H1 (cell line): ENCODE measurements around the gene MTTP. TPM values are rescaled to one million over a fixed set of nuclear protein-coding genes. Genes with fewer than 3 reads are reported as not detected.

Experiments used
- CTCF ChIA-PET: fragments of 300-600 bp; sonication (Branson Sonifier 250); formaldehyde crosslinking; loops from one replicate; lab custom pipeline; 2021; ENCODE audit not compliant: partially characterized antibody; lab: Charles Lee
- POLR2A ChIA-PET: fragments of 300-600 bp; sonication (Branson Sonifier 250); formaldehyde crosslinking; loops from one replicate; lab custom pipeline; 2021; ENCODE audit warnings: inconsistent platforms; ENCODE audit not compliant: partially characterized antibody; lab: Charles Lee
- DNase-seq, 2 experiments: peaks; one replicate each; pipeline versions ENCODE4 v3.0.0 to v3.0.0-alpha.2; 2010 to 2022; ENCODE audit warnings: low spot score in 2 of 2, low read depth in 1 of 2, mixed read lengths in 1 of 2
- FAIRE-seq: peaks from 2 replicates; lab custom pipeline; 2011; peaks lifted over from hg19 to GRCh38; lab: Jason Lieb, UNC
- H2AFZ ChIP-seq: 2 replicates; pipeline ENCODE4 v1.8.1; 2012; ENCODE audit warnings: low read length, inconsistent platforms
- H2AK5ac ChIP-seq: 2 replicates; pipeline ENCODE4 v1.6.1; 2013; ENCODE audit warnings: low read depth, low read length
- H2BK120ac ChIP-seq: replicated peaks from 2 replicates; pipeline ENCODE3; 2013; ENCODE audit warnings: low read depth, low read length, inconsistent platforms
- H2BK12ac ChIP-seq: 2 replicates; pipeline ENCODE4 v1.6.1; 2013; ENCODE audit warnings: low read depth, low read length
- H2BK15ac ChIP-seq: 2 replicates; pipeline ENCODE4 v1.6.1; 2013; ENCODE audit warnings: low read length
- H2BK20ac ChIP-seq: 2 replicates; pipeline ENCODE4 v1.6.1; 2013; ENCODE audit warnings: low read length
- H2BK5ac ChIP-seq: 2 replicates; pipeline ENCODE4 v1.6.1; 2013; ENCODE audit warnings: low read depth, low read length
- H3K14ac ChIP-seq: 2 replicates; pipeline ENCODE4 v1.6.1; 2013; ENCODE audit warnings: inconsistent platforms; ENCODE audit not compliant: insufficient read length
- H3K18ac ChIP-seq: 2 replicates; pipeline ENCODE4 v1.6.1; 2013; ENCODE audit warnings: low read length; ENCODE audit errors: extremely low read depth
- H3K23ac ChIP-seq: 2 replicates; pipeline ENCODE4 v1.6.1; 2013; ENCODE audit warnings: inconsistent platforms; ENCODE audit not compliant: insufficient read length
- H3K23me2 ChIP-seq: 2 replicates; pipeline ENCODE4 v1.6.1; 2013; ENCODE audit warnings: low read depth, low read length
- H3K27ac ChIP-seq: 2 replicates; pipeline ENCODE4 v1.6.1; 2011; ENCODE audit warnings: low read depth, low read length, inconsistent platforms
- H3K27me3 ChIP-seq, 4 experiments: replicated peaks in 1 of 4; 1 replicate in 1 of 4; 2 replicates in 3 of 4; pipeline versions ENCODE4 v1.6.1 to v1.8.1; 2011 to 2013; ENCODE audit warnings: low read length in 3 of 4, mild to moderate bottlenecking in 3 of 4, inconsistent platforms in 2 of 4, mixed read lengths in 2 of 4, moderate library complexity in 1 of 4; ENCODE audit not compliant: control insufficient read depth in 3 of 4, insufficient read depth in 3 of 4; ENCODE audit errors: extremely low read depth in 1 of 4
- H3K36me3 ChIP-seq, 4 experiments: 2 replicates each; pipeline versions ENCODE4 v1.6.1 to v1.8.1; 2011 to 2013; ENCODE audit warnings: mild to moderate bottlenecking in 4 of 4, low read length in 3 of 4, moderate library complexity in 2 of 4, control low read depth in 1 of 4, inconsistent platforms in 1 of 4; ENCODE audit not compliant: insufficient read depth in 4 of 4, control insufficient read depth in 2 of 4
- H3K4ac ChIP-seq: replicated peaks from 2 replicates; pipeline ENCODE3; 2013; ENCODE audit warnings: low read length, low read depth, mixed read lengths, inconsistent platforms; ENCODE audit not compliant: insufficient read length
- H3K4me1 ChIP-seq, 4 experiments: replicated peaks in 1 of 4; 1 replicate in 1 of 4; 2 replicates in 3 of 4; pipeline versions ENCODE4 v1.6.1 to v1.8.1; 2011 to 2013; ENCODE audit warnings: low read length in 3 of 4, inconsistent platforms in 2 of 4, mixed read lengths in 1 of 4; ENCODE audit not compliant: insufficient read depth in 4 of 4, control insufficient read depth in 3 of 4
- H3K4me2 ChIP-seq, 2 experiments: 2 replicates each; pipeline versions ENCODE4 v1.6.1 to v1.8.1; 2011 to 2013; ENCODE audit warnings: low read depth in 2 of 2, low read length in 2 of 2, control low read depth in 1 of 2, inconsistent platforms in 1 of 2, mild to moderate bottlenecking in 1 of 2; ENCODE audit not compliant: insufficient read depth in 1 of 2
- H3K4me3 ChIP-seq, 4 experiments: fragments of 200-600, 300-600 bp in 1 of 4; sonication (generic), shearing (Covaris generic), sonication (Bioruptor Twin) in 1 of 4; 2 replicates each; pipeline versions ENCODE4 v1.5.1 to v1.8.1; 2011 to 2016; ENCODE audit warnings: low read length in 4 of 4, low read depth in 3 of 4, control low read depth in 2 of 4, inconsistent platforms in 2 of 4, mild to moderate bottlenecking in 2 of 4, mixed read lengths in 1 of 4, moderate library complexity in 1 of 4; ENCODE audit not compliant: insufficient read depth in 2 of 4; ENCODE audit errors: extremely low read depth in 1 of 4
- H3K56ac ChIP-seq: replicated peaks from 2 replicates; pipeline ENCODE3; 2013; ENCODE audit warnings: low read depth, mild to moderate bottlenecking, mixed read lengths, low read length, inconsistent platforms; ENCODE audit not compliant: insufficient read length
- H3K79me1 ChIP-seq: 2 replicates; pipeline ENCODE4 v1.6.1; 2013; ENCODE audit warnings: low read depth, low read length, control low read depth
- H3K79me2 ChIP-seq, 2 experiments: 2 replicates each; pipeline versions ENCODE4 v1.6.1 to v1.8.1; 2012 to 2013; ENCODE audit warnings: low read length in 2 of 2, mild to moderate bottlenecking in 2 of 2, inconsistent platforms in 1 of 2; ENCODE audit not compliant: insufficient read depth in 2 of 2, control insufficient read depth in 1 of 2
- H3K9ac ChIP-seq, 4 experiments: replicated peaks in 1 of 4; 1 replicate in 1 of 4; 2 replicates in 3 of 4; pipeline versions ENCODE4 v1.6.1 to v1.8.1; 2011 to 2013; ENCODE audit warnings: low read depth in 3 of 4, low read length in 3 of 4, control low read depth in 2 of 4, mild to moderate bottlenecking in 2 of 4, moderate library complexity in 2 of 4, inconsistent platforms in 1 of 4; ENCODE audit errors: extremely low read depth in 1 of 4
- H3K9me3 ChIP-seq, 2 experiments: 2 replicates each; pipeline versions ENCODE4 v1.6.1 to v1.8.1; 2012 to 2013; ENCODE audit warnings: mild to moderate bottlenecking in 2 of 2, moderate library complexity in 2 of 2, control low read depth in 1 of 2, inconsistent platforms in 1 of 2, low read depth in 1 of 2, low read length in 1 of 2, mixed read lengths in 1 of 2; ENCODE audit not compliant: insufficient read depth in 2 of 2
- H4K20me1 ChIP-seq, 2 experiments: replicated peaks in 1 of 2; 2 replicates each; pipeline versions ENCODE3 to v1.8.1; 2011 to 2013; ENCODE audit warnings: inconsistent platforms in 2 of 2, low read length in 2 of 2, mild to moderate bottlenecking in 1 of 2; ENCODE audit not compliant: insufficient read depth in 2 of 2, control insufficient read depth in 1 of 2
- H4K5ac ChIP-seq: 2 replicates; pipeline ENCODE4 v1.6.1; 2013; ENCODE audit warnings: low read length, low read depth, mixed read lengths, inconsistent platforms; ENCODE audit not compliant: insufficient read length
- H4K8ac ChIP-seq: 2 replicates; pipeline ENCODE4 v1.8.0; 2013; ENCODE audit warnings: mild to moderate bottlenecking, moderate library complexity, low read length, inconsistent platforms; ENCODE audit not compliant: insufficient read depth; ENCODE audit errors: extremely low read depth
- H4K91ac ChIP-seq: replicated peaks from 2 replicates; pipeline ENCODE3; 2013; ENCODE audit warnings: low read length, mixed read lengths, inconsistent platforms; ENCODE audit not compliant: insufficient read length
- ATF3 ChIP-seq: IDR thresholded peaks from 2 replicates; pipeline ENCODE4 v1.6.1; 2011; ENCODE audit warnings: low read depth, mild to moderate bottlenecking, low read length; ENCODE audit not compliant: insufficient read depth
- CHD1 ChIP-seq: IDR thresholded peaks from 2 replicates; pipeline ENCODE4 v1.6.1; 2012; ENCODE audit warnings: low read depth, low read length, improper control_type of control experiment
- CTBP2 ChIP-seq: IDR thresholded peaks from 2 replicates; pipeline ENCODE4 v1.7.0; 2011; ENCODE audit warnings: borderline replicate concordance, mild to moderate bottlenecking, moderate library complexity, mixed read lengths, low read length; ENCODE audit not compliant: insufficient read depth, insufficient read length
- EGR1 ChIP-seq: IDR thresholded peaks from 2 replicates; pipeline ENCODE4 v1.6.1; 2011; ENCODE audit warnings: low read depth, low read length, borderline replicate concordance
- HDAC2 ChIP-seq, 2 experiments: fragments of 300-600 bp in 1 of 2; sonication (generic) in 1 of 2; IDR thresholded peaks; 2 replicates each; pipeline ENCODE4 v1.6.1; 2011 to 2012; ENCODE audit warnings: low read depth in 2 of 2, low read length in 2 of 2, mild to moderate bottlenecking in 2 of 2, moderate library complexity in 2 of 2, borderline replicate concordance in 1 of 2, inconsistent platforms in 1 of 2
- HDAC6 ChIP-seq: IDR thresholded peaks from one replicate; pipeline ENCODE4 v1.7.1; 2012; ENCODE audit warnings: low read depth, mild to moderate bottlenecking, inconsistent platforms, low read length, moderate library complexity
- JUN ChIP-seq: IDR thresholded peaks from 2 replicates; pipeline ENCODE4 v1.6.1; 2011; ENCODE audit warnings: low read depth, mild to moderate bottlenecking, improper control_type of control experiment, low read length
- POLR2A ChIP-seq, 2 experiments: IDR thresholded peaks; 1 replicate in 1 of 2; 2 replicates in 1 of 2; pipeline ENCODE4 v1.6.1; 2011; ENCODE audit warnings: low read depth in 2 of 2, low read length in 2 of 2, mild to moderate bottlenecking in 2 of 2; ENCODE audit errors: control extremely low read depth in 1 of 2
- RAD21 ChIP-seq, 2 experiments: IDR thresholded peaks in 1 of 2; conservative IDR thresholded peaks in 1 of 2; 2 replicates each; pipeline ENCODE4 v1.6.1; 2011; ENCODE audit warnings: low read depth in 2 of 2, low read length in 2 of 2, improper control_type of control experiment in 1 of 2, inconsistent platforms in 1 of 2, mild to moderate bottlenecking in 1 of 2, moderate library complexity in 1 of 2
- RBBP5 ChIP-seq: IDR thresholded peaks from 2 replicates; pipeline ENCODE4 v1.7.1; 2012; ENCODE audit warnings: low read depth, mild to moderate bottlenecking, inconsistent platforms, low read length, moderate library complexity, borderline replicate concordance
- RNF2 ChIP-seq: fragments of 200-900, 300-1000 bp; sonication (generic); IDR thresholded peaks from 2 replicates; pipeline ENCODE4 v1.7.1; 2016; ENCODE audit warnings: borderline replicate concordance, low read depth, mild to moderate bottlenecking, antibody characterized with exemption, low read length; ENCODE audit not compliant: poor library complexity, severe bottlenecking; ENCODE audit errors: missing control alignments
- SUZ12 ChIP-seq: fragments of 200-600 bp; sonication (generic); IDR thresholded peaks from 2 replicates; pipeline ENCODE4 v1.6.1; 2012; ENCODE audit warnings: mild to moderate bottlenecking, inconsistent platforms, low read length, moderate library complexity, mixed read lengths
- YY1 ChIP-seq: IDR thresholded peaks from 2 replicates; pipeline ENCODE4 v1.6.1; 2011; ENCODE audit warnings: low read depth, mild to moderate bottlenecking, low read length
- ZNF274 ChIP-seq: IDR thresholded peaks from 2 replicates; pipeline ENCODE4 v1.7.0; 2012; ENCODE audit warnings: low read length, borderline replicate concordance; ENCODE audit errors: extremely low read depth
- polyA plus RNA-seq, 7 experiments: library from polyadenylated mRNA; depleted of rRNA in 3 of 7; stranded (reverse) in 5 of 7; unstranded in 2 of 7; fragments of >200 nt in 5 of 7; fragments of 200-250 nt in 2 of 7; gene quantifications; 1 replicate in 5 of 7; 2 replicates in 1 of 7; 4 replicates in 1 of 7; pipeline versions ENCODE4 v1.2.1 to v1.2.3, GENCODE V29; 2011 to 2013; ENCODE audit warnings: missing spikeins in 2 of 7, mixed read lengths in 2 of 7
- total RNA-seq: library from RNA; stranded (reverse); fragmentation: NEBNext Ultra II Directional; extraction: Animal tissue kit (Norgen Biotek cat#: 25700); gene quantifications from 2 replicates; pipeline ENCODE4 v1.2.1, GENCODE V29; 2021

The MTTP gene
- total and polyA plus RNA-seq, 2 of the 8 experiments (the other 6 are each of a cell fraction or from before 2014, with no cell fraction given) = 0.12 to 0.26 TPM

- Histone ChIP-seq H3K4me1 (0 out of 7 replicates have a peak, but pooled peaks cover 0 to 2% (median 0%) of the 10 kb centered on the region in 4 experiments), H4K8ac (no peak overlapping the region), H2BK5ac (no peak overlapping the region), H3K4ac (no peak overlapping the region), H3K36me3 (no peaks in the 10 kb centered on the region), H3K9ac (no peak overlapping the region), H2AFZ (no peak overlapping the region), H3K9me3 (no peaks in the 10 kb centered on the region), H3K23me2 (no peaks in the 10 kb centered on the region), H3K79me1 (no peaks in the 10 kb centered on the region), H3K27ac (no peak overlapping the region), H3K23ac (no peak overlapping the region), H4K5ac (no peak overlapping the region), H3K56ac (no peak overlapping the region), H2BK120ac (no peak overlapping the region), H4K20me1 (no peaks in the 10 kb centered on the region), H3K4me3 (no peak overlapping the region), H3K18ac (no peak overlapping the region), H2AK5ac (no peak overlapping the region), H3K14ac (no peak overlapping the region), H4K91ac (no peak overlapping the region), H2BK15ac (no peak overlapping the region), H3K4me2 (no peak overlapping the region), H3K79me2 (no peaks in the 10 kb centered on the region), H2BK12ac (no peak overlapping the region), H3K27me3 (no peaks in the 10 kb centered on the region), H2BK20ac (no peak overlapping the region)
- FAIRE-seq (no peak), DNase-seq (no peak)
- ChIA-PET CTCF (interaction anchor here (0.6 kb wide), 1 partner anchor 147 kb away, joined by 3 read pairs; no protein-coding TSS in a partner anchor), POLR2A (no interaction called here)
- TF ChIP-seq POLR2A (IDR thresholded peaks at IDR 0.05; ENCODE audit: control extremely low read depth in 1 of 2, low read depth in 2 of 2, low read length in 2 of 2) (no peak), HDAC6 (no peak), EGR1 (no peak), ATF3 (no peak), JUN (no peak), RBBP5 (no peak), RAD21 (IDR thresholded peaks at IDR 0.05 in 1 of 2, conservative IDR thresholded peaks at IDR 0.05 in 1 of 2; ENCODE audit: low read depth in 2 of 2, low read length in 2 of 2) (no peak), SUZ12 (no peak), ZNF274 (no peak), HDAC2 (IDR thresholded peaks at IDR 0.05; ENCODE audit: borderline replicate concordance in 1 of 2, low read depth in 2 of 2, low read length in 2 of 2) (no peak), CTBP2 (no peak), CHD1 (no peak), YY1 (no peak), RNF2 (no peak)
Measured at GRCh38 chr4:99664716-99665115, 90.1 kb downstream of the MTTP start.
